MCF 10A (cell line): ENCODE results near the gene TMEM170B. TPM values are rescaled to one million over a fixed set of nuclear protein-coding genes. Genes with fewer than 3 reads are reported as not detected.

ENCODE experiments used
- BruUV-seq: library from RNA; stranded (reverse); fragments of 400-500 nt; replicated peaks from 2 replicates; lab custom pipeline; 2021; lab: Mats Ljungman, UMichigan
- CTCF ChIA-PET: fragments of 300-600 bp; sonication (Branson Sonifier 250); formaldehyde crosslinking; extraction: SDS; loops from one replicate; lab custom pipeline; 2021; ENCODE audit warnings: antibody characterized with exemption, inconsistent platforms; lab: Yijun Ruan, JAX
- POLR2A ChIA-PET: fragments of 300-600, 350-650 bp; sonication (Branson Sonifier 250); formaldehyde crosslinking; extraction: SDS; loops from one replicate; lab custom pipeline; 2020; ENCODE audit warnings: antibody characterized with exemption, inconsistent platforms; lab: Yijun Ruan, JAX
- DNase-seq: peaks from one replicate; pipeline ENCODE4 v3.0.0-alpha.2; 2018; ENCODE audit not compliant: unreplicated experiment
- H3K27ac Mint-ChIP-seq: one replicate; pipeline ENCODE4 v1.8.0; 2022; ENCODE audit warnings: mild to moderate bottlenecking, low read depth, mixed read lengths; ENCODE audit not compliant: unreplicated experiment
- H3K27me3 Mint-ChIP-seq: one replicate; pipeline ENCODE4 v1.8.0; 2022; ENCODE audit warnings: mixed read lengths; ENCODE audit not compliant: insufficient read depth, unreplicated experiment
- H3K36me3 Mint-ChIP-seq: one replicate; pipeline ENCODE4 v1.8.0; 2022; ENCODE audit warnings: mild to moderate bottlenecking, moderate library complexity, mixed read lengths; ENCODE audit not compliant: insufficient read depth, unreplicated experiment
- H3K4me1 Mint-ChIP-seq: one replicate; pipeline ENCODE4 v1.8.0; 2022; ENCODE audit warnings: mixed read lengths; ENCODE audit not compliant: insufficient read depth, unreplicated experiment
- H3K4me3 Mint-ChIP-seq: one replicate; pipeline ENCODE4 v1.8.0; 2022; ENCODE audit warnings: mild to moderate bottlenecking, moderate library complexity, mixed read lengths; ENCODE audit not compliant: unreplicated experiment
- H3K9me3 Mint-ChIP-seq: one replicate; pipeline ENCODE4 v1.8.0; 2022; ENCODE audit warnings: mixed read lengths; ENCODE audit not compliant: unreplicated experiment
- intact Hi-C: fragments of 100-400 bp; cut with micrococcal nuclease; formaldehyde crosslinking; loops from 2 replicates; pipeline ENCODE4 v1.14.1; 2022
- total RNA-seq: library from RNA; stranded (reverse); gene quantifications from 2 replicates; pipeline ENCODE4 v1.2.3, GENCODE V29; 2022
- TF ChIP-seq, protein P1 (sequence below): fragments of 200-600 bp; IDR thresholded peaks from one replicate; pipeline ENCODE4 v1.8.0; 2022; ENCODE audit warnings: antibody characterized with exemption, mild to moderate bottlenecking; ENCODE audit not compliant: unreplicated experiment

Gene TMEM170B
- total RNA-seq, 1 experiment from 2014 or later, result 0.70 TPM

DNA sequence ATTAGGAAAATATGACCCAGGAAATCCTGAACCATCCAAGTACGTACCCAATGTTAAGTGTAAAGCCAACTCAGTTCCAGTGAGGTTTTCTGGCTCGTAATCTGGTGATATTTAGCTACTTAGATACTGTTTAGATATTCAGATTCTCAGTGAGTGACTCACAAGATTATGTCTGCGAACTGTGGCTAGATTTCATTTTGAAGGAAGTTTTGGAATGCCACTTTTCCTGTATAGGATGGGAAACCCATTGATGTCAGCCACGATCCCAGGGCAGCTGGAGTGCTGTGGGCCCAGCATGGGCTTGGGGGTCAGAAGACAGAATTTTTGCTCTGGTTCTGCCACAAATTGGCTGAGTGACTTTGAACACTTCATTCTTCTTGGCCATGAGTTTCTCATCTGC lies 76.3 kb downstream of the TMEM170B start:
- no peak overlapping the region for H3K27ac Mint-ChIP-seq
- no peaks in the 10 kb centered on the region for H3K36me3 Mint-ChIP-seq
- no peaks in the 10 kb centered on the region for H3K9me3 Mint-ChIP-seq
- peak; percentile 25 for DNase-seq
- CTCF ChIA-PET, result interaction anchor here (0.5 to 0.7 kb wide), 3 partner anchors 8 to 673 kb away, joined by 3 read pairs; no protein-coding TSS in a partner anchor
- H3K27me3 Mint-ChIP-seq, result no peaks in the 10 kb centered on the region
- intact Hi-C loops, result no loop called here
- POLR2A ChIA-PET, result no interaction called here
- no TSS peak for BruUV-seq
- TF ChIP-seq, protein P1, sequence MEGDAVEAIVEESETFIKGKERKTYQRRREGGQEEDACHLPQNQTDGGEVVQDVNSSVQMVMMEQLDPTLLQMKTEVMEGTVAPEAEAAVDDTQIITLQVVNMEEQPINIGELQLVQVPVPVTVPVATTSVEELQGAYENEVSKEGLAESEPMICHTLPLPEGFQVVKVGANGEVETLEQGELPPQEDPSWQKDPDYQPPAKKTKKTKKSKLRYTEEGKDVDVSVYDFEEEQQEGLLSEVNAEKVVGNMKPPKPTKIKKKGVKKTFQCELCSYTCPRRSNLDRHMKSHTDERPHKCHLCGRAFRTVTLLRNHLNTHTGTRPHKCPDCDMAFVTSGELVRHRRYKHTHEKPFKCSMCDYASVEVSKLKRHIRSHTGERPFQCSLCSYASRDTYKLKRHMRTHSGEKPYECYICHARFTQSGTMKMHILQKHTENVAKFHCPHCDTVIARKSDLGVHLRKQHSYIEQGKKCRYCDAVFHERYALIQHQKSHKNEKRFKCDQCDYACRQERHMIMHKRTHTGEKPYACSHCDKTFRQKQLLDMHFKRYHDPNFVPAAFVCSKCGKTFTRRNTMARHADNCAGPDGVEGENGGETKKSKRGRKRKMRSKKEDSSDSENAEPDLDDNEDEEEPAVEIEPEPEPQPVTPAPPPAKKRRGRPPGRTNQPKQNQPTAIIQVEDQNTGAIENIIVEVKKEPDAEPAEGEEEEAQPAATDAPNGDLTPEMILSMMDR, result no peak
- H3K4me3 Mint-ChIP-seq, result no peak overlapping the region
- H3K4me1 Mint-ChIP-seq, result no peaks in the 10 kb centered on the region

DNA sequence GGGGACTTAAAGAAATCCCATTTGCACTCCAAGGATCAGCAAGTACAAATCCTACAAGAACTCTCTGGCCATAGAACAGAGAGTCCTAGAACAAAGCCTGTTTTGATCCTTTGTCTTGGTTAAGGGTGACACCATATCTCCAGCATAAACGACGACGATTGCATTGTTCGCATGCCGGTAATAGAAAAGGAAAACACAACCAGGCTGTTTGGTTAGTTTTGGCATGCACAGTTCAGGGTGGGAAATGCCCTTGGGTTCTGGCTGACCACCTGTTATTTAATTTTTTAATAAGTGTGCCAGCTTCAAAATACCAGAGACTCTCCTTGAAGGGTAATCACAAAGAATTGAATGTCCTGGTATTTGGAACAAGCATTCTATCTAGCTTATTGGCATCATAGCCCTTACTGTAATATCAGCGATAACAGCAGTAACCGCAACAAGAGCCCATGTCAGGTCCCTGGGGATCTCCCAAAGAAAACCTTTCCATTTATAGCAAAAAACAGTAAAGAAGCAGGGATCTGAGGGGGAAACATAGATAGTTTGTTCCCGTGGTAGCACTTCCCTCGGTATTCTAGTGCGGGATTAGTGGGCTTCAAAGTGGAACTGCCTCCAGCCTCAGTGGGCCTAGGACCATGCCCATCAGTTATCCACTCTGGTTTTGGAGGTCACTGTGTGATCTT lies 77.1 kb downstream of the TMEM170B start:
- Mint-ChIP-seq H3K4me1 (no peaks in the 10 kb centered on the region), H3K4me3 (no peak overlapping the region), H3K27me3 (no peaks in the 10 kb centered on the region), H3K27ac (no peak overlapping the region), H3K36me3 (no peaks in the 10 kb centered on the region), H3K9me3 (no peaks in the 10 kb centered on the region)
- TF ChIP-seq, protein P1, result no peak
- CTCF ChIA-PET, result interaction anchor here (0.7 kb wide), 1 partner anchor 7 kb away, joined by 3 read pairs; no protein-coding TSS in a partner anchor
- DNase-seq, result no peak
- BruUV-seq, result no TSS peak
- POLR2A ChIA-PET, result interaction anchor here (0.7 kb wide), 1 partner anchor 19 kb away, joined by 3 read pairs; no protein-coding TSS in a partner anchor
- intact Hi-C loops, result no loop called here

DNA sequence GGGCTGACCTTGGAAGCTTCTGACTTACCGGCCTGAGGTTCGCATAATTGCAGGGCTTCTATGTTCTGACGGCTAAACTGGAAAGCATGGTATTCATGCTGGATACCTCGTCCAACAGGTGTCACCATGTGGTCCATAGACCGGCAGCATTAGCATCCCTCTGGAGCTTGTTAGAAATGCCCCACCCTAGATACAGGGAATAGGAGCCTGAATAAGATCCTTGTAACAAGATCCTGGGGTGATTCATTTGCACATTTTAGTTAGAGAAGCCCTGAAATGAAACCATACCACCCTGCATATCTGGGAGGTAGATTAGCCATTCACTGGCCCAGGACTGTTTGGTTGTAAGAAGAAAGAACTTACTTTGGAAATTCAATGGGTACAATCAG lies 77.7 kb downstream of the TMEM170B start:
- no peak overlapping the region for H3K4me3 Mint-ChIP-seq
- intact Hi-C loops, result no loop called here
- no peak for DNase-seq
- no peaks in the 10 kb centered on the region for H3K27me3 Mint-ChIP-seq
- TF ChIP-seq, protein P1, result no peak
- POLR2A ChIA-PET, result interaction anchor here (0.7 kb wide), 1 partner anchor 19 kb away, joined by 3 read pairs; no protein-coding TSS in a partner anchor
- no TSS peak for BruUV-seq
- H3K4me1 Mint-ChIP-seq, result no peaks in the 10 kb centered on the region
- no peaks in the 10 kb centered on the region for H3K9me3 Mint-ChIP-seq
- CTCF ChIA-PET, result interaction anchor here (0.7 kb wide), 1 partner anchor 297 kb away, joined by 4 read pairs; no protein-coding TSS in a partner anchor
- no peaks in the 10 kb centered on the region for H3K36me3 Mint-ChIP-seq
- H3K27ac Mint-ChIP-seq, result no peak overlapping the region

DNA sequence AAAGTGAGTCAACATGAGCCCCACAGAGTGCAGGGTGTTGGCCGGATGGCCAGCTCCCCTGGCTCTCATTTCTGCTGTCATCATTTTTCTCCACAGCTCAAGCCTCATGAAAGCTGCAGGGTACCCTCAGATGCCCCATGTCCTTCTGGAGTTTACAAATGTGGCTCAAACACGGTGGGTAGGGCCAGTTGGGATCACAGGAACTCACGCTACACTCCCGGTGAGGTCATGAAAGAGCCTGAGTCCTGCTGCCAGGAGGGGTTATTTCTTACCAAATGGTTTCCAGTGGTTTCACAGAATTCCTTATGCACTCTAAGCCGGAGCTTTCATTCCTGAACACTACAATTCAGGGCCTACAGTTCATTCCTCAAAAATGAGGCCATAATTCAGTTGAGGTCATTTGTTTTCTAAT lies 78.7 kb downstream of the TMEM170B start:
- no peak overlapping the region for H3K27ac Mint-ChIP-seq
- CTCF ChIA-PET, result interaction anchor here (0.6 kb wide), 2 partner anchors 1021 to 1107 kb away, joined by 3 read pairs; no protein-coding TSS in a partner anchor

More for the DNA sequence above, 78.7 kb downstream of the TMEM170B start:
- H3K4me1 Mint-ChIP-seq, result no peaks in the 10 kb centered on the region
- DNase-seq, result no peak
- H3K9me3 Mint-ChIP-seq, result no peaks in the 10 kb centered on the region
- H3K36me3 Mint-ChIP-seq, result no peaks in the 10 kb centered on the region
- no peaks in the 10 kb centered on the region for H3K27me3 Mint-ChIP-seq
- TF ChIP-seq, protein P1, result no peak
- intact Hi-C loops, result no loop called here
- POLR2A ChIA-PET, result no interaction called here
- H3K4me3 Mint-ChIP-seq, result no peak overlapping the region
- no TSS peak for BruUV-seq
